Measurements from ENCODE around the gene PKNOX2. TPM values are rescaled to one million over a fixed set of nuclear protein-coding genes. Genes with fewer than 3 reads are reported as not detected.

PKNOX2 gene
- total and polyA plus RNA-seq, 9 of the 15 experiments (the other 6 are each of a cell fraction or from before 2014, with no cell fraction given), result not detected

- TF ChIP-seq MXD1 (CRISPR knock-in tag; IDR thresholded peaks at IDR 0.05; ENCODE audit: borderline replicate concordance, poor library complexity, severe bottlenecking), result no peak
- peak in 1 of 3 experiments; percentile 29 for TF ChIP-seq YY1 (IDR thresholded peaks at IDR 0.05; ENCODE audit: borderline replicate concordance in 1 of 3, control insufficient read depth in 1 of 3, extremely low read depth in 1 of 3, insufficient read depth in 3 of 3, insufficient read length in 1 of 3, insufficient replicate concordance in 2 of 3, low read depth in 1 of 3, low read length in 2 of 3)
- no peak for TF ChIP-seq HSF4 (CRISPR knock-in tag; IDR thresholded peaks at IDR 0.05; ENCODE audit: borderline replicate concordance)
- TF ChIP-seq, protein P1, sequence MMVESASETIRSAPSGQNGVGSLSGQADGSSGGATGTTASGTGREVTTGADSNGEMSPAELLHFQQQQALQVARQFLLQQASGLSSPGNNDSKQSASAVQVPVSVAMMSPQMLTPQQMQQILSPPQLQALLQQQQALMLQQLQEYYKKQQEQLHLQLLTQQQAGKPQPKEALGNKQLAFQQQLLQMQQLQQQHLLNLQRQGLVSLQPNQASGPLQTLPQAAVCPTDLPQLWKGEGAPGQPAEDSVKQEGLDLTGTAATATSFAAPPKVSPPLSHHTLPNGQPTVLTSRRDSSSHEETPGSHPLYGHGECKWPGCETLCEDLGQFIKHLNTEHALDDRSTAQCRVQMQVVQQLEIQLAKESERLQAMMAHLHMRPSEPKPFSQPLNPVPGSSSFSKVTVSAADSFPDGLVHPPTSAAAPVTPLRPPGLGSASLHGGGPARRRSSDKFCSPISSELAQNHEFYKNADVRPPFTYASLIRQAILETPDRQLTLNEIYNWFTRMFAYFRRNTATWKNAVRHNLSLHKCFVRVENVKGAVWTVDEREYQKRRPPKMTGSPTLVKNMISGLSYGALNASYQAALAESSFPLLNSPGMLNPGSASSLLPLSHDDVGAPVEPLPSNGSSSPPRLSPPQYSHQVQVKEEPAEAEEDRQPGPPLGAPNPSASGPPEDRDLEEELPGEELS (CRISPR knock-in tag; IDR thresholded peaks at IDR 0.05; ENCODE audit: borderline replicate concordance), result no peak
- no peak for TF ChIP-seq SNIP1 (IDR thresholded peaks at IDR 0.05; ENCODE audit: low read depth)
- no peak for TF ChIP-seq ZNF696 (CRISPR knock-in tag; conservative IDR thresholded peaks at IDR 0.05)
- TF ChIP-seq, protein P2, sequence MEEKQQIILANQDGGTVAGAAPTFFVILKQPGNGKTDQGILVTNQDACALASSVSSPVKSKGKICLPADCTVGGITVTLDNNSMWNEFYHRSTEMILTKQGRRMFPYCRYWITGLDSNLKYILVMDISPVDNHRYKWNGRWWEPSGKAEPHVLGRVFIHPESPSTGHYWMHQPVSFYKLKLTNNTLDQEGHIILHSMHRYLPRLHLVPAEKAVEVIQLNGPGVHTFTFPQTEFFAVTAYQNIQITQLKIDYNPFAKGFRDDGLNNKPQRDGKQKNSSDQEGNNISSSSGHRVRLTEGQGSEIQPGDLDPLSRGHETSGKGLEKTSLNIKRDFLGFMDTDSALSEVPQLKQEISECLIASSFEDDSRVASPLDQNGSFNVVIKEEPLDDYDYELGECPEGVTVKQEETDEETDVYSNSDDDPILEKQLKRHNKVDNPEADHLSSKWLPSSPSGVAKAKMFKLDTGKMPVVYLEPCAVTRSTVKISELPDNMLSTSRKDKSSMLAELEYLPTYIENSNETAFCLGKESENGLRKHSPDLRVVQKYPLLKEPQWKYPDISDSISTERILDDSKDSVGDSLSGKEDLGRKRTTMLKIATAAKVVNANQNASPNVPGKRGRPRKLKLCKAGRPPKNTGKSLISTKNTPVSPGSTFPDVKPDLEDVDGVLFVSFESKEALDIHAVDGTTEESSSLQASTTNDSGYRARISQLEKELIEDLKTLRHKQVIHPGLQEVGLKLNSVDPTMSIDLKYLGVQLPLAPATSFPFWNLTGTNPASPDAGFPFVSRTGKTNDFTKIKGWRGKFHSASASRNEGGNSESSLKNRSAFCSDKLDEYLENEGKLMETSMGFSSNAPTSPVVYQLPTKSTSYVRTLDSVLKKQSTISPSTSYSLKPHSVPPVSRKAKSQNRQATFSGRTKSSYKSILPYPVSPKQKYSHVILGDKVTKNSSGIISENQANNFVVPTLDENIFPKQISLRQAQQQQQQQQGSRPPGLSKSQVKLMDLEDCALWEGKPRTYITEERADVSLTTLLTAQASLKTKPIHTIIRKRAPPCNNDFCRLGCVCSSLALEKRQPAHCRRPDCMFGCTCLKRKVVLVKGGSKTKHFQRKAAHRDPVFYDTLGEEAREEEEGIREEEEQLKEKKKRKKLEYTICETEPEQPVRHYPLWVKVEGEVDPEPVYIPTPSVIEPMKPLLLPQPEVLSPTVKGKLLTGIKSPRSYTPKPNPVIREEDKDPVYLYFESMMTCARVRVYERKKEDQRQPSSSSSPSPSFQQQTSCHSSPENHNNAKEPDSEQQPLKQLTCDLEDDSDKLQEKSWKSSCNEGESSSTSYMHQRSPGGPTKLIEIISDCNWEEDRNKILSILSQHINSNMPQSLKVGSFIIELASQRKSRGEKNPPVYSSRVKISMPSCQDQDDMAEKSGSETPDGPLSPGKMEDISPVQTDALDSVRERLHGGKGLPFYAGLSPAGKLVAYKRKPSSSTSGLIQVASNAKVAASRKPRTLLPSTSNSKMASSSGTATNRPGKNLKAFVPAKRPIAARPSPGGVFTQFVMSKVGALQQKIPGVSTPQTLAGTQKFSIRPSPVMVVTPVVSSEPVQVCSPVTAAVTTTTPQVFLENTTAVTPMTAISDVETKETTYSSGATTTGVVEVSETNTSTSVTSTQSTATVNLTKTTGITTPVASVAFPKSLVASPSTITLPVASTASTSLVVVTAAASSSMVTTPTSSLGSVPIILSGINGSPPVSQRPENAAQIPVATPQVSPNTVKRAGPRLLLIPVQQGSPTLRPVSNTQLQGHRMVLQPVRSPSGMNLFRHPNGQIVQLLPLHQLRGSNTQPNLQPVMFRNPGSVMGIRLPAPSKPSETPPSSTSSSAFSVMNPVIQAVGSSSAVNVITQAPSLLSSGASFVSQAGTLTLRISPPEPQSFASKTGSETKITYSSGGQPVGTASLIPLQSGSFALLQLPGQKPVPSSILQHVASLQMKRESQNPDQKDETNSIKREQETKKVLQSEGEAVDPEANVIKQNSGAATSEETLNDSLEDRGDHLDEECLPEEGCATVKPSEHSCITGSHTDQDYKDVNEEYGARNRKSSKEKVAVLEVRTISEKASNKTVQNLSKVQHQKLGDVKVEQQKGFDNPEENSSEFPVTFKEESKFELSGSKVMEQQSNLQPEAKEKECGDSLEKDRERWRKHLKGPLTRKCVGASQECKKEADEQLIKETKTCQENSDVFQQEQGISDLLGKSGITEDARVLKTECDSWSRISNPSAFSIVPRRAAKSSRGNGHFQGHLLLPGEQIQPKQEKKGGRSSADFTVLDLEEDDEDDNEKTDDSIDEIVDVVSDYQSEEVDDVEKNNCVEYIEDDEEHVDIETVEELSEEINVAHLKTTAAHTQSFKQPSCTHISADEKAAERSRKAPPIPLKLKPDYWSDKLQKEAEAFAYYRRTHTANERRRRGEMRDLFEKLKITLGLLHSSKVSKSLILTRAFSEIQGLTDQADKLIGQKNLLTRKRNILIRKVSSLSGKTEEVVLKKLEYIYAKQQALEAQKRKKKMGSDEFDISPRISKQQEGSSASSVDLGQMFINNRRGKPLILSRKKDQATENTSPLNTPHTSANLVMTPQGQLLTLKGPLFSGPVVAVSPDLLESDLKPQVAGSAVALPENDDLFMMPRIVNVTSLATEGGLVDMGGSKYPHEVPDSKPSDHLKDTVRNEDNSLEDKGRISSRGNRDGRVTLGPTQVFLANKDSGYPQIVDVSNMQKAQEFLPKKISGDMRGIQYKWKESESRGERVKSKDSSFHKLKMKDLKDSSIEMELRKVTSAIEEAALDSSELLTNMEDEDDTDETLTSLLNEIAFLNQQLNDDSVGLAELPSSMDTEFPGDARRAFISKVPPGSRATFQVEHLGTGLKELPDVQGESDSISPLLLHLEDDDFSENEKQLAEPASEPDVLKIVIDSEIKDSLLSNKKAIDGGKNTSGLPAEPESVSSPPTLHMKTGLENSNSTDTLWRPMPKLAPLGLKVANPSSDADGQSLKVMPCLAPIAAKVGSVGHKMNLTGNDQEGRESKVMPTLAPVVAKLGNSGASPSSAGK (IDR thresholded peaks at IDR 0.05), result no peak
- 0 out of 4 replicates have a peak, but pooled peaks of 1 of the 2 experiments have one; percentile 33 for TF ChIP-seq KDM1A (IDR thresholded peaks at IDR 0.05)
- TF ChIP-seq DNMT1 (IDR thresholded peaks at IDR 0.05), result no peak
- TF ChIP-seq GTF2F1 (IDR thresholded peaks at IDR 0.05; ENCODE audit: low read depth, low read length), result no peak
- no peak for TF ChIP-seq ZNF507 (tag; conservative IDR thresholded peaks at IDR 0.05)
- TF ChIP-seq SMARCC2 (IDR thresholded peaks at IDR 0.05; ENCODE audit: low read depth), result no peak
- TF ChIP-seq HCFC1 (IDR thresholded peaks at IDR 0.05; ENCODE audit: low read depth, low read length), result 0 out of 2 replicates have a peak, but pooled peaks have one; percentile 14
Observed at GRCh38 chr11:125433454-125434121, 269.0 kb downstream of the PKNOX2 start (continued).
